GM21825 (cell line): ENCODE measurements around the gene DNAJC1.

Experiments
- ATAC-seq: cut with Tn5 transposase; IDR thresholded peaks from one replicate; pipeline ENCODE4 v1.9.1; 2021; ENCODE audit warnings: mild to moderate bottlenecking, moderate library complexity; ENCODE audit not compliant: unreplicated experiment

The DNAJC1 gene

DNA sequence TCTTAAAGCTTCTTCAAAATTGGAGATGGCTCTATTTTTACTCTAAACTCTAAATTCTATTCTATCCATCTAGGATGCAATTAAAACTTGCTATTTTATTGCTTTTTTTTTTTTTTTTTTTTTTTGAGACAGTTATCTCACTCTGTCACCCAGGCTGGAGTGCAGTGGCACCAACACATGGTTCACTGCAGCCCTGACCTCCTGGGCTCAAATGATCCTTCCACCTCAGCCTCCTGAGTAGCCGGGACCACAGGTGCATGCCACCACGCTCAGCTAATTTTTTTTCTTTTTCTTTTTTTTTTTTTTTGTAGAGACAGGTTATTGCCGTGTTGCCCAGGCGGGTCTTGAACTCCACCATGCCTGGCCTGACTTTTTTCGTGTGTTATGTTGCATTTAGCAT, 41.2 kb downstream of the DNAJC1 start:
- no peak for ATAC-seq

DNA sequence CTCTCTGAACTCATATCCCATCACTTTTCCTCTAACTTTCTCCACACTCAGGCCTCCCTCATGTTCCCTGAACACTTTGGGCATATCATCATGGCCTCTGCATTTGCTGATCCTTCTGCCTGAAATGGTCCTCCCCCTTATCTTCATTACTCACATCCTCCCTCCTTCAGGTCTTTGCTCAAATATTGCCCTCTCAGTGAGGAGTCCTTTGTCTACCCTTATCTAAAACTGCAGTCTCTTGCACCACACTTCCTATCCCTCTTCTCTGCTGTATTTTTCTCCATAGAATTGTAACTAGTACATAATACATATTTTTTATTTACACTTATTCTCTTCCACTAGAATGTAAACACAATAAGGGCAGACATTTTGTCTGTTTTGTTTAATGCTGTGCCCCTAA, 41.7 kb downstream of the DNAJC1 start:
- no peak for ATAC-seq

DNA sequence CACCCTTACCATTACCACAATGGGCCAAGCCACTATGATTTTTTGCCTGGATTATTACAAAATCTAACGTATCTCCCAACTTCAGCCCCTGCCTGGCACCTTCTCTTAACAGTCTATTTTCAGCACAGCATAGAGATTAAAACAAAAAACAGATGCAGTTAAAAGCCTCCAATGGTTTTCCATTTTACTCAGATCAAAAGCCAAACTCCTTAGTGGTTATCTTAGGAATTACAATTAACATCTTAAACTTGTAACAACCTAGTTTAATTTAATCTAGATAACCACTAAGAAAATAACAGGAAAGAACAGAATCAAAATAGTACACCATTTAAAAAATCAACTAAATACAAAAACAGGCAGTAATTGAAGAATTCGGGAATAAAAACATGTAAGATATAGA, 43.5 kb downstream of the DNAJC1 start:
- no peak for ATAC-seq

DNA sequence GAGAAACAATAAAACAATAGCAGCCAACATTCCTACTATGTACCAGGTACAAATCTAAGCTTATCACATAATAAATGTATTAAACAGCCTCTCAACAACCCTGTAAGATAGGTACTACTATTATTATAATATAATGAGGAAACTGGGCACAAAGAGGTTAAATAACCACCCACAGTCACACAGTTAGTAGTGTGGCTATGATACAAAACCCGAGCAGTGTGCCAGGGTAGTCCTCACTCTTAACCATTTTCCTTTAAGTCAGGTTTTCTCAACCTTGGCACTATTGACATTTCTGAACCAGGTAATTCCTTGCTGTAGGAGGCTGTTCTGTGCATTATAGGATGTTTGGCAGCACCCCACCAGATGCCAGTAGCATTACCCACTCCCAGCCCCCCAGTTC, 48.8 kb downstream of the DNAJC1 start:
- no peak for ATAC-seq

DNA sequence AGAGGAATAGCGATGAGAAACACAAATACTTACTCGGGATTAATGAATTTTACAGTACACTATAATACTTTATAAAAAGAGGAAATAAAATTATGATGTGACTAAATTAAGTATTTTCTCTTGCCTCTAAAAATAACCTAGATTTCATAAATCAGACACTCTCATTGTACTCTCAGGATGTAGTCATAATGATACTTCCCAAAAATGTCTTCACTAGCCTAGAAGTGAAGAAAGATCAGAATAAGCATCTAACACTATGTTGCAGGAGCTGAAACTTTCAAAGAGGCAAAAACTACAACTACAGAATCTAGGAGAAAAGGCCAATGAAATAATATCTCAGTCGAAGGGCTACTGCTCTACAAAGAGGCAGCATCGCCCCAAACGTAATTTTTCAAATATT, 49.4 kb downstream of the DNAJC1 start:
- no peak for ATAC-seq

DNA sequence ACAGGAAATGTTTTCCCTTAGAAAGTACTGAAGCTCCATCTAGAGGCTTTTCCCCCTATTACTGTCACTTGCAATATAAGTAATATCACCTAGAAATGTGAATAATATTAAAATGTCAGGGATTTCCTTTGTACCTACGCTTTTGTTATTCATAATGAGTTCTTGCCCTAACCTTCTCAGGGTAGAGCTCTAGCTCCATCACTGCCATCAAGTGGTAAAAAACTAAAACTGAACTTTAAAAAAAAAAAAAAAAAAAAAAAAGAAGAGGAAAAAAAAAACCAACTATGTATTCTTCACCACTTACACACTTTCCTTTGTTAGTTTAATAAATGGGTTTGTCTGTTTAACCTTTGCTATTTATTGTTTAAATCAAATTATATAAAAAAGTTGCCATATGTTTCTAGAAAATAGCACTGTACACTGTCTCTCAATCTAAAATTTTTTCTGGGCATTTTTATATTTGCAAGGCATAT, 49.9 kb downstream of the DNAJC1 start:
- ATAC-seq, result no peak

DNA sequence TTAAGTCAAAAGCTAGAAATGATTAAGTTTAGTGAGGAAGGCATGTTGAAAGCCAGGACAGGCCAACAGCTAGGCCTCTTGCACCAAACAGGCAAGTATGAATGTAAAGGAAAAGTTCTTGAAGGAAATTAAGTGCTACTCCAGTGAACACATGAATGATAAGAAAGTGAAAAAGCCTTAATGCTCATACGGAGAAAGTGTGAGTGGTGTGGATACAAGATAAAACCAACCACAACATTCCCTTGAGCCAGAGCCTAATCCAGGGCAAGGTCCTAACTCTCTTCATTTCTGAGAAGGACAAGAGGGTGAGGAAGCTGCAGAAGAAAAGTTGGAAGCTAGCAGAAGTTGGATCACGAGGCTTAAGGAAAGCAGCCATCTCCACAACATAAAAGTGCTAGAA, 53.0 kb downstream of the DNAJC1 start:
- no peak for ATAC-seq

DNA sequence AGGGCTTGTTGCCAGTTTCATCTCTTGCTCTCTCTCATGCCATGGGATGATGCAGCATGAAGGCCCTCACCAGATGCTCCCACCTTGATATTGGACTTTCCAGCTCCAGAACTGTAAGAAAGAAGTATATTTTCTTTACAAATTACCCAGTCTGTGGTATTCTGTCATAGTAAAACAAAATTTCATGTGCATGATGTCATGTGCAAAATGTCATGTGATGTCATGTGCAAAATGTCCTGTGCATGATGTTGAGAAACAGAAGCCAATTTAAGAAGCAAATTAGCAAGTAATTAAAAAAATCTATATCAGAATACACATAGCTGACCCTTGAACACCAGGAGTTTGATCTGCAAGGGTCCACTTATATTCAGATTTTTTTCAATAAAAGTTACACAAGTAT, 56.6 kb downstream of the DNAJC1 start:
- ATAC-seq, result no peak

DNA sequence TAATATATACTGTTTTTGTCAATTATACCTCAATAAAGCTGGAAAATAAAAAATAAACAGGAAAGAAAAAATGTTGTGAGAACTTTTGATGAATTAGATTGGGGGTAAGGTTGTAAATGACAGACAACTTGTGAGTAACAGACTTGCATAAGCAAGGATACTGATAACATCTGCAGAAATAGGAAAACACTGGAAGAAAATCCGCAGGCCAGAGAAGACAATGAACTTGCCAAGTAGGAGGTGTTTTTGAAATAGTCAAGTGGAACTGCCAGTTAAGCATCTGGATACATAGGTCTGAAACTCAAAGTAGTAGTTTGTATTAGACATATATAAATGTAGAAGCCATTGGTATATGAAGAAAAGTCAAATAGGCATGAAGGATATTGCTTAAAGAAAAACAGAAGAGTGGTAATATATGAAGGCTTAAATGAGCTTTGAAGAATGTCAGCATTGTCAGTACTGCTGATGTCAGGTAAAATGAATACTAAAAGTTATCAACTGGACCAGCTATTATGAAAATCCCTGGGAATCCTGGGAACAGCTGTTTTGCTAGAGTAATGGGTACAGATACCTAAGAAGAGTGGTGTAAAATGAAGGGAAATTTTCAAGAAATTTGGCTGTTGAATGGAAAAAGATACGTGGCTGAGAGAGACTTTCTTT, 58.7 kb downstream of the DNAJC1 start:
- ATAC-seq, result no peak

DNA sequence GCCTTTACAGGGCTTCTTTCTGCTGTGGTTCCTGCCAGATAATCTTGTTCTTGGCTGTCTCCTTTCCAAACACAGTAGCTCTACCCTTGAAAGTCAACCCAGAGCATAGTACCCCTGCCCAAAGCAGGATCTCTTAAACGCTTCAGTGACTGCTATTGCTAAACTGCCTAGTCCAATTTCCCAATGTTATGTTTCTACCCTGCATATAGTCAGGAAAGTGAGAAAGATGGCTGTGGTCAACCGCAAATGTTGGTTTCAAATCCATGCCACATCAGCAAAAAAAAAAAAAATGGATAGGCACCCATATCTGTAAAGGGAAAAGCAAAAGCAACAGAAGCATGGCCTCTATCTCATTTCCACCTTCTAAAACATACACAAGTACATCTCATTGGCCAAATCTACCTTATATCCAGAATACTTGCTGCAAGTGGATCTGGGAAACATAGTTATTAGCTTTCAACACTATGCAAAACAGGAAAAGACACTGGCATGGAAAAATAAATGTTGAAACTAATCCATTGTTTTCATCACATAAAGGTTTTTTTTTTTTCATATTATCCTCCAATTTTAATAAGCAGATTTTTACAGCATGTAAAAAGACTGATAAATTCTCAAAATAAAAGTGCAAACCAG, 59.8 kb downstream of the DNAJC1 start:
- no peak for ATAC-seq

DNA sequence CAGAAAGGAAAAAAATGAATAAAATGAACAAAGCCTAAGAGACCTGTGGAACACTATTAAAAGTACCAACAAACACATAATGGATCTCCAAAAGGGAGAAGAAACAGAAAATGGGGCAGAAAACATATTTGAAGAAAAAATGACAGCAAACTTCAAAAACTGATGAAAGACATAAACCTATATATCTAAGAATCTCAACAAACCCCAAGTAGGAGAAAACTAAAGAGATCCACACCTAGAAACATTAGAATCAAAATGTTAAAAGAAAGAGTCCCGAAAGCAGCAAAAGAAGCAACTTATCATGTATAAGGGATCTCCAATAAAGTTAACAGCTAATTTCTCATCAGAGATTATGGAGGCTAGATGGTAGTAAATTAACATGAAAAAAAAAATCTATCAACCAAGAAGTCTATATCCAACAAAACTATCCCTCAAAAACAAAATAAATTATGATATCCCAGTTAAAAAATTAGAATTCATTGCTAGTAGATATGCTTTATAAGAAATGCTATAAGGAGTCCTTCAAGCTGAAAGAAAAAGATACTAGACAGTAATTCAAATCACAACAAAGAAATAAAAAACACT, 68.0 kb downstream of the DNAJC1 start:
- no peak for ATAC-seq

DNA sequence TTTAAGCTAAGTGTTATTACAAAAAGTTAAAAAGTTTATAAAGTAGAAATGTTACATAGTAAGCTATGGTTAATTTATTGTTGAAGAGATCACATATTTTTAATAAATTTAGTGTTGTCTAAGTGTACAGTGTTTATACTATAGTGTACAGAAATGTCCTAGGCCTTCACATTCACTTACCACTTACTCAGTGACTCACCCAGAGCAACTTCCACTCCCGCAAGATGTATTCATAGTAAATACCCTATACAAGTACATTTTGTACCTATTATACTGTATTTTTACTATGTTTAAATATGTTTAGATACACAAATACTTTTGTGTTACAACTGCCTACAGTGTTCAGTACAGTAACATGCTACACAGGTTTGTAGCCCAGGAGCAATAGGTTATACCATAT, 69.2 kb downstream of the DNAJC1 start:
- no peak for ATAC-seq

DNA sequence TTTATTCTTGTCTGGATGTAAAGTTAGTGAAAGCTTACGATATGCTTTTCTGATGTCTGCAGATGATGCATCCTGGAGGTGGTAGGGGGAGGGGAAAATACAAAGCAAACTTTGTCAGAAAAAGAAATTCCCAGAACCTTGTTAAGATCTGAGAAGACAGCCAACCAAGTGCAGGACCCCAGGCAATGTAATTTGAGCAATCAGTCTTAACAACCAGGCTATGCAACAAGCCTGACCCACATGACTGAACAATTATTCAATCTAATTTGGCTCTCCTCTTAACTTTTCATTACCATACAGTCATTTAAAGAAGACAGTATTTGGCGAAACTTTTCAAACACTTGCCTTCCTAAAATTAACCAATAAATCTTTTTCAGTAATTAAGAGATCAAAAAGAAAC, 74.5 kb downstream of the DNAJC1 start:
- ATAC-seq, result no peak

DNA sequence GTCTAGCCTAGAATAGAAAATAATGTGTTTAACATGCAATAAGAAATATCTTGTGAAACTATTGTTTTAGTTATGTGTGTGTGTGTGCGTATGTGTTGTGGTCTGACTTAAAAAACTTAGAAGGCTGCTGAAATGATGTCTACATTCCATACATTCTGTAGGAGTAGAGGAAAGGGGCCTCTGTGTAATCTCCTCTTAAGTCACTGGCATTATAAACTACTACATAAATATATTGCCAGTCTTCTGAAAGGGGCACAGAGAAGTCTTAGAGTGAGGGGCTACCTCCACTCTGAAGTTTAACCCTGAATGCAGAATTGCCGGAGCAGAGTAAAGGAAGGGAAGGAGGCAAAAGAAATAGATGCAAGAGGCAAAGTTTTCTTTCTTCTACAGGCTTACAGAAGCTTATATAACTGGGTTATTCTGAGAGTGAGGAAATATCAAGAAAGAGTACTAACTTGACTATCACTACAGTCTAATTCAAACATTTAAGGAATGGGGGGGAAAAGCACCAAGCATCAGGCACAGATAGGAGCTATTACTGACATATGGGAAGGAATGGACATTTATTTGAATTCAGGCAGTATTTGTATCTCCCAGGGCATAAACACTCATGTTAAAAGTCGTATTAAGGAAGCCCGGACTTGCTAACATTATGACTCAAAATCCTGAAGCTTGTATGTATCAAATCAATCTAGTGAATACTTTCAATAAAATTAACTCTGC, 75.7 kb downstream of the DNAJC1 start:
- no peak for ATAC-seq

DNA sequence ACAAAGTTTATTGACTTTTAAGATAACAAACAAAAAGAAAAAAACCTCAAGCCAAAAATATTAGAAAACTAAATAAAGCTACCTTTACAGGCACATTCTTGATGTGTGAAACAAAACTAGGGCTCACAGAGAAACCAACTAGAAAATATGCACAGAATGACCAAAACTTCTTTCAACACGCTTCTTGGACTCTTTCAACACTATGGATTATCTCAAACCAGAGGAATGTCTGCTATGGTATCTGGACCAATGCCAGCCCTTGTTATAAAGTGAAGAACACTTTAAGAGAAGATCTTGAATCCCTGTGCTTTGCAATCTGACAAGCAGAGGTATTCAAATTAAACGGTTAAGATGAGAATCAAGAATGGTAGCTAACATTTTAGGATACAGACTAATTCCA, 76.6 kb downstream of the DNAJC1 start:
- no peak for ATAC-seq

DNA sequence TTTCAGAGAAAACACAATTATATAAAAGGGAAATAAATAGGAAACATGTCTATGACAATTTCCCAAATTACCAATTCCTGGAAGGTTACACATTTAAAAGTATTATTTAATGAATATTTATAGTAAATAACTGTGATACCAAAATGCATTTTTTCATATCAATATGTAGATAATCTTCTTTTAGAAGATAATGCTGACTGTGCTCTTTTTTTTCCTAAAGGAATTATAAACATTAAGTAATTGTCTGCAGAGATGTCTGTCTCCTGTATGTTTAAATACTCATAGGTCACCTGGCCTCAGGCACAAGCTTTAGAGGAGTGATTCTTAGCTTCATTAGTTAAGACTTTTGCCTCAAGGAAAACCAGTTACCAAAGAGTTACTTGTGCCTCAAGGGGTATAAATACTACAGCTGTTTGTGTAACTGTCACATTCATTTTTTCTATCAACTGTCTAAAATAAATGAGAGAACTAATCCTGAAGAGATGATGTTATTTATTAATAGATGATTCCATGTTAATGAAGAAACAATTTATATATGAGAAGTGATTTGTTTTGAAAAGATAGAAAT, 77.1 kb downstream of the DNAJC1 start:
- no peak for ATAC-seq

DNA sequence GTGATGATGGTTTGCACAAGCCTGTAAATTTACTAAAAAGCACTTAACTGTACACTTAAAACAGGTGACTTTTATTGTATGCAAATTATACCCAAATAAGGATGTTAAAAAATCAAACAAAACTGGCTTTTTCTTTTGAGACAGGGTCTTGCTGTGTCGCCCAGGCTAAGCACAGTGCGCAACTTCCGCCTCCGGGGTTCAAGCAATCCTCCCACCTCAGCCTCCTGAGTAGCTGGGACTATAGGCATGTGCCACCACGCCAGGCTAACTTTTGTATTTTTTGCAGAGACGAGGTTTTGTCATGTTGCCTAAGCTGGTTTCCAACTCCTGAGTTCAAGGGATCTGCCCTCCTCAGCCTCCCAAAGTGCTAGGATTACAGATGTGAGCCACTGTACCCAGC, 77.7 kb downstream of the DNAJC1 start:
- no peak for ATAC-seq

DNA sequence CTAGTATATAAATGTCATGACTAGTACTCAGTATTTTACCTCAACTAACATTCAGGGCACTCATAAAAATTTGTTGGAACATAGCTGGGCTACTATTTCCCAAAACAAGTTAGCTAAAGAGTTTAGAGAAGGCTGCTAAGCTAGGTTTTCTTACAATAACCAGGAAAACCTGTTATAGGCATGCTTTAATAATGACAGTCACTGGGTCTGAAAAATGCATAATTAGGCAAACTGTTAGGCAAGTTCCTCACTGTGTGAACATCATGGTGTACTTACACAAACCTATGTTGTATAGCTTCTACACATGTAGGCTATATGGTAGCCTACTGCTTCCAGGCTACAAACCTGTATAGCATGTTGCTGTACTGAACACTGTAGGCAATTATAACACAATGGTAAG, 79.0 kb downstream of the DNAJC1 start:
- no peak for ATAC-seq

DNA sequence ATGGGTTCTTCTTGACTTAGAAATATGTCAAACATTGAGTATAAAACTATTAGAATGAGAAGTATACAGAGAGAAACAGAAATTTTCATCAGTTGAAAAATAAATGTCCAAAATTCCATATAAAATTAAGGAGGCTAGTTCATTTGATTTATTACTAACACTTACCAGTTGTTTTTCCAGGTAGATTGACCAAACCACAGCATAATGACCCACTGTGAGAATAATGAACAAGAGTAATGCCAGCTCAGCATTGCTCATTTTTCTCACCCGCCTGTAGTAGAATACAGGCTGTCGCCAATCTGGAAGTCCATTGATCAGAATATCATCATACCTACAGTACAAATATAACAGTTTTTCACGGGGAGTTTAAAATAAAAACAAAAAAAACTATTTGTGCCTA, 82.9 kb downstream of the DNAJC1 start:
- ATAC-seq, result no peak

DNA sequence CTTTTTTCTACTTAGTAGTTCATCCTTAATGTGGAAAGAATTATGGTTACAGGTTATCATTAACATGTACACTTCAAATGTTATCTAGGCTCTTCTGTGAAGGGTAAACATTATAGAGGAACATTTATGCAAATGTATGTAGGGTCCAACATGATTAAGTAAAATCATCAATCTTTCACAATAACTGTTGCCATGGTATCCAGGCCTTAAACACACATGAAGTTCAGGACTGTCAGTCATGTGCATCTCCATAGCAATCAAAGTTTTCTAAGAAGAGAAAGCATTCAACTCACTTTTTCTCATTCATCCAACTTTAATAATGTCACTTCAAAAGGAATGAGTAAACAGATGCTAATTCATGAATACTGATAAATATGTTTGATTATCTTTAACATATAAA, 83.6 kb downstream of the DNAJC1 start:
- ATAC-seq, result no peak

DNA sequence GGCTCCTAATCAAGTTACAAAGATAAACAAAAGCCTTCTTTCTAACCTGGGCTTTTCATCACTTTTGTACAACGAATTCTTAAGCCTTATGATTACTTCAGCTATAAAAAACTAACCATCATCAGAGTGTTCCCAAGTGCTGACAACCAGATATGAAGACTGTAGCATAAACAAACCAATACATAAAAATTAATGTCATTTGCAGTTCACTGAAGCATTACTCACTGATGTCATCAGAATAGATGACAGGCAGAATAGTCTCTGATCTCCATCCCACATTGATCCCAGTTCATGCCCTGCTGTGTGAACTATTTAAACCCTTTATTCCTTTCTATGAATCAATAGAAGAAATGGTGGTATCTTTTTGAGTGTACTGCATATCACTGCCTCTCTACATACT, 84.4 kb downstream of the DNAJC1 start:
- ATAC-seq, result no peak

DNA sequence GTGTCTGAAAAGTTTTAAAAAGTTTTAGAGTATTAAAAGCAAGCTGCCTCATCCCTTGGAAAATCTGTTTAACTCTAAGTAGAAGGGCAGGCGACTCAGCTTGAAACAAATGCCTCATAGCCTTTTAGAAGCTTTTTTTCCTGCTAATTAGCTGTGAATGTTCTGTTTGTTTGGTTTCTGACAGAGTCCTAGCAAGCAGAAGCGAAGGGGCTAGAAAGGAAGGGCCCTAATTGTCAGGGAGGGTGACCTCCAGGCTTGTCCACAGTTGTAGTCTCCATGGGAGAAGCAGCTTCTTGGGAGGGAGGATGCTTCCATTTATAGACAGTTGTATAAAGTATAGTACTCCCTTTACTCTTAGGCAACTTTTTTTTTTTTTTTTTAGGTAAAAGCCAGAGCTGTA, 90.9 kb downstream of the DNAJC1 start:
- no peak for ATAC-seq
